K562 (cell line): ENCODE measurements around the gene CCDC171. TPM values are rescaled to one million over a fixed set of nuclear protein-coding genes. Genes with fewer than 3 reads are reported as not detected.

Source experiments
- ATAC-seq: fragments of 200-7000 bp; cut with Tn5 transposase; 3 replicates; pipeline ENCODE4 v1.9.1; 2020; ENCODE audit warnings: moderate library complexity
- BruUV-seq: library from RNA; stranded (reverse); fragments of 400-500 nt; replicated peaks from 2 replicates; lab custom pipeline; 2021; lab: Mats Ljungman, UMichigan
- CTCF ChIA-PET: fragments of 300-600 bp; formaldehyde crosslinking; extraction: SDS; loops from one replicate; lab custom pipeline; 2021; ENCODE audit warnings: low intra/inter-chr PET ratio; lab: Yijun Ruan, JAX
- POLR2A ChIA-PET: fragments of 300-600, 350-650 bp; sonication (Branson Sonifier 250); formaldehyde crosslinking; extraction: SDS; loops from one replicate; lab custom pipeline; 2021; ENCODE audit warnings: antibody characterized with exemption, inconsistent platforms; lab: Yijun Ruan, JAX
- DNase-seq, 4 experiments: peaks; one replicate each; pipeline versions ENCODE4 v3.0.0 to v3.0.0-alpha.2; 2011 to 2018; ENCODE audit warnings: low spot score in 3 of 4, mixed read lengths in 3 of 4; ENCODE audit errors: extremely low read depth in 1 of 4
- FAIRE-seq: peaks from 2 replicates; lab custom pipeline; 2011; peaks lifted over from hg19 to GRCh38; lab: Jason Lieb, UNC
- H2AFZ ChIP-seq: 2 replicates; pipeline ENCODE4 v1.6.0; 2011; ENCODE audit warnings: low read depth, low read length, control low read depth, inconsistent platforms
- H3K27ac ChIP-seq: fragments of 200-600 bp; 3 replicates; pipeline ENCODE4 v1.8.0; 2011; ENCODE audit warnings: low read depth, mild to moderate bottlenecking, control low read depth, inconsistent platforms, low read length, moderate library complexity, mixed read lengths; ENCODE audit errors: extremely low read depth
- H3K27me3 ChIP-seq, 2 experiments: fragments of 300-600 bp in 1 of 2; 2 replicates in 1 of 2; 3 replicates in 1 of 2; pipeline versions ENCODE4 v1.6.0 to v1.8.0; 2011; ENCODE audit warnings: inconsistent platforms in 2 of 2, low read length in 2 of 2, mild to moderate bottlenecking in 1 of 2, mixed read lengths in 1 of 2, moderate library complexity in 1 of 2; ENCODE audit not compliant: control insufficient read depth in 2 of 2, insufficient read depth in 2 of 2
- H3K36me3 ChIP-seq: fragments of 300-600 bp; 3 replicates; pipeline ENCODE4 v1.8.0; 2011; ENCODE audit warnings: mild to moderate bottlenecking, low read length, inconsistent platforms; ENCODE audit not compliant: control insufficient read depth, insufficient read depth
- H3K4me1 ChIP-seq, 2 experiments: fragments of 200-600 bp in 1 of 2; replicated peaks in 1 of 2; 2 replicates in 1 of 2; 3 replicates in 1 of 2; pipeline versions ENCODE4 v1.5.1 to v1.8.0; 2011; ENCODE audit warnings: inconsistent platforms in 2 of 2, low read length in 2 of 2, mild to moderate bottlenecking in 1 of 2, mixed read lengths in 1 of 2, moderate library complexity in 1 of 2; ENCODE audit not compliant: control insufficient read depth in 2 of 2, insufficient read depth in 2 of 2
- H3K4me2 ChIP-seq: 2 replicates; pipeline ENCODE4 v1.6.1; 2011; ENCODE audit warnings: low read length, control low read depth, inconsistent platforms, mixed read lengths; ENCODE audit not compliant: insufficient read depth
- H3K4me3 ChIP-seq: fragments of 200-600 bp; sonication (generic), shearing (Covaris generic); 2 replicates; pipeline ENCODE4 v1.5.1; 2016; ENCODE audit warnings: control low read depth, inconsistent platforms
- H3K79me2 ChIP-seq: fragments of 200-600 bp; 3 replicates; pipeline ENCODE4 v1.8.0; 2011; ENCODE audit warnings: low read length, inconsistent platforms; ENCODE audit not compliant: control insufficient read depth, insufficient read depth
- H3K9ac ChIP-seq, 2 experiments: 2 replicates each; pipeline versions ENCODE4 v1.6.0 to v1.6.1; 2011; ENCODE audit warnings: low read depth in 2 of 2, low read length in 2 of 2, control low read depth in 1 of 2, inconsistent platforms in 1 of 2, mild to moderate bottlenecking in 1 of 2, mixed read lengths in 1 of 2; ENCODE audit not compliant: insufficient read depth in 1 of 2
- H3K9me1 ChIP-seq: one replicate; pipeline ENCODE4 v1.6.0; 2011; ENCODE audit warnings: inconsistent platforms, mild to moderate bottlenecking, low read length, moderate library complexity; ENCODE audit not compliant: control insufficient read depth, insufficient read depth
- H3K9me3 ChIP-seq: replicated peaks from 2 replicates; pipeline ENCODE4 v1.5.1; 2011; ENCODE audit warnings: low read depth, low read length, inconsistent platforms; ENCODE audit not compliant: control insufficient read depth, insufficient read depth
- H4K20me1 ChIP-seq: replicated peaks from 2 replicates; pipeline ENCODE4 v1.6.1; 2011; ENCODE audit warnings: low read length, inconsistent platforms, mixed read lengths; ENCODE audit not compliant: control insufficient read depth, insufficient read depth
- ASH1L ChIP-seq: fragments of 450-650 bp; IDR thresholded peaks from 2 replicates; pipeline ENCODE4 v1.6.1; 2018; ENCODE audit warnings: borderline replicate concordance, mild to moderate bottlenecking, low read depth; ENCODE audit not compliant: partially characterized antibody
- SRF ChIP-seq, 2 experiments: fragments of 250-450, 450-650 bp in 1 of 2; sonication (Bioruptor Pico) in 1 of 2; sonication (generic) in 1 of 2; formaldehyde crosslinking; IDR thresholded peaks; 2 replicates each; pipeline versions ENCODE4 v1.5.0 to v1.5.1; 2020 to 2022; ENCODE audit warnings: mild to moderate bottlenecking in 1 of 2, missing genetic modification reagents in 1 of 2
- ZNF134 ChIP-seq: fragments of 250-450 bp; sonication (Bioruptor Pico); conservative IDR thresholded peaks from 2 replicates; pipeline ENCODE4 v1.4.0; 2020
- WGBS: fragments of 100-300 bp; shearing (Covaris generic); methylation state at CpG from one replicate; pipeline ENCODE4 v1.1.6; 2016; ENCODE audit warnings: low coverage, mixed read lengths; ENCODE audit not compliant: insufficient coverage; ENCODE audit errors: missing lambda C conversion rate; 5-methylcytosine and 5-hydroxymethylcytosine counted together
- in situ Hi-C: fragments of 300-500 bp; cut with MboI; formaldehyde crosslinking; loops from 4 replicates; pipeline ENCODE4 v1.15.0; 2018; ENCODE audit warnings: inconsistent platforms, mixed read lengths
- intact Hi-C: fragments of 100-400 bp; cut with micrococcal nuclease; formaldehyde crosslinking; loops from 2 replicates; pipeline ENCODE4 v1.14.2; 2022
- polyA plus RNA-seq, 8 experiments: library from polyadenylated mRNA; depleted of rRNA in 4 of 8; stranded (reverse) in 5 of 8; unstranded in 3 of 8; fragments of >200 nt; fragmentation: Nextera tagmentation in 2 of 8; fragmentation: Illumina TruSeq in 1 of 8; extraction: Ambion mirVana in 2 of 8; extraction: Trizol in 1 of 8; gene quantifications; 2 replicates each; pipeline versions ENCODE4 v1.2.1 to v1.2.3, GENCODE V29; 2011 to 2014; ENCODE audit warnings: inconsistent platforms in 1 of 8, missing spikeins in 1 of 8
- total RNA-seq, 7 experiments: library from RNA; depleted of rRNA in 6 of 7; stranded (reverse); fragments of >200 nt in 6 of 7; fragmentation: Illumina TruSeq in 2 of 7; extraction: Trizol in 2 of 7; gene quantifications; 2 replicates each; pipeline versions ENCODE4 v1.2.1 to v1.2.3, GENCODE V29; 2011 to 2021; ENCODE audit warnings: low replicate concordance in 1 of 7
- TF ChIP-seq, protein P1 (sequence below): fragments of 450-650 bp; IDR thresholded peaks from 2 replicates; pipeline ENCODE4 v1.6.1; 2016; ENCODE audit warnings: mild to moderate bottlenecking, moderate library complexity

Gene CCDC171
- total and polyA plus RNA-seq, 9 of the 15 experiments (the other 6 are each of a cell fraction or from before 2014, with no cell fraction given): 0.08 to 3.8 (median 0.27) TPM

- ChIA-PET CTCF (no interaction called here), POLR2A (interaction anchor here (0.6 kb wide), 1 partner anchor 1200 kb away, joined by 3 read pairs; no protein-coding TSS in a partner anchor)
- in situ Hi-C loops: loop anchor here (10.0 kb wide), 1 partner anchor 337 kb away; no protein-coding TSS in a partner anchor
- TF ChIP-seq SRF (CRISPR knock-in tag; IDR thresholded peaks at IDR 0.05) (no peak), ASH1L (no peak), ZNF134 (no peak)
- TF ChIP-seq, protein P1, sequence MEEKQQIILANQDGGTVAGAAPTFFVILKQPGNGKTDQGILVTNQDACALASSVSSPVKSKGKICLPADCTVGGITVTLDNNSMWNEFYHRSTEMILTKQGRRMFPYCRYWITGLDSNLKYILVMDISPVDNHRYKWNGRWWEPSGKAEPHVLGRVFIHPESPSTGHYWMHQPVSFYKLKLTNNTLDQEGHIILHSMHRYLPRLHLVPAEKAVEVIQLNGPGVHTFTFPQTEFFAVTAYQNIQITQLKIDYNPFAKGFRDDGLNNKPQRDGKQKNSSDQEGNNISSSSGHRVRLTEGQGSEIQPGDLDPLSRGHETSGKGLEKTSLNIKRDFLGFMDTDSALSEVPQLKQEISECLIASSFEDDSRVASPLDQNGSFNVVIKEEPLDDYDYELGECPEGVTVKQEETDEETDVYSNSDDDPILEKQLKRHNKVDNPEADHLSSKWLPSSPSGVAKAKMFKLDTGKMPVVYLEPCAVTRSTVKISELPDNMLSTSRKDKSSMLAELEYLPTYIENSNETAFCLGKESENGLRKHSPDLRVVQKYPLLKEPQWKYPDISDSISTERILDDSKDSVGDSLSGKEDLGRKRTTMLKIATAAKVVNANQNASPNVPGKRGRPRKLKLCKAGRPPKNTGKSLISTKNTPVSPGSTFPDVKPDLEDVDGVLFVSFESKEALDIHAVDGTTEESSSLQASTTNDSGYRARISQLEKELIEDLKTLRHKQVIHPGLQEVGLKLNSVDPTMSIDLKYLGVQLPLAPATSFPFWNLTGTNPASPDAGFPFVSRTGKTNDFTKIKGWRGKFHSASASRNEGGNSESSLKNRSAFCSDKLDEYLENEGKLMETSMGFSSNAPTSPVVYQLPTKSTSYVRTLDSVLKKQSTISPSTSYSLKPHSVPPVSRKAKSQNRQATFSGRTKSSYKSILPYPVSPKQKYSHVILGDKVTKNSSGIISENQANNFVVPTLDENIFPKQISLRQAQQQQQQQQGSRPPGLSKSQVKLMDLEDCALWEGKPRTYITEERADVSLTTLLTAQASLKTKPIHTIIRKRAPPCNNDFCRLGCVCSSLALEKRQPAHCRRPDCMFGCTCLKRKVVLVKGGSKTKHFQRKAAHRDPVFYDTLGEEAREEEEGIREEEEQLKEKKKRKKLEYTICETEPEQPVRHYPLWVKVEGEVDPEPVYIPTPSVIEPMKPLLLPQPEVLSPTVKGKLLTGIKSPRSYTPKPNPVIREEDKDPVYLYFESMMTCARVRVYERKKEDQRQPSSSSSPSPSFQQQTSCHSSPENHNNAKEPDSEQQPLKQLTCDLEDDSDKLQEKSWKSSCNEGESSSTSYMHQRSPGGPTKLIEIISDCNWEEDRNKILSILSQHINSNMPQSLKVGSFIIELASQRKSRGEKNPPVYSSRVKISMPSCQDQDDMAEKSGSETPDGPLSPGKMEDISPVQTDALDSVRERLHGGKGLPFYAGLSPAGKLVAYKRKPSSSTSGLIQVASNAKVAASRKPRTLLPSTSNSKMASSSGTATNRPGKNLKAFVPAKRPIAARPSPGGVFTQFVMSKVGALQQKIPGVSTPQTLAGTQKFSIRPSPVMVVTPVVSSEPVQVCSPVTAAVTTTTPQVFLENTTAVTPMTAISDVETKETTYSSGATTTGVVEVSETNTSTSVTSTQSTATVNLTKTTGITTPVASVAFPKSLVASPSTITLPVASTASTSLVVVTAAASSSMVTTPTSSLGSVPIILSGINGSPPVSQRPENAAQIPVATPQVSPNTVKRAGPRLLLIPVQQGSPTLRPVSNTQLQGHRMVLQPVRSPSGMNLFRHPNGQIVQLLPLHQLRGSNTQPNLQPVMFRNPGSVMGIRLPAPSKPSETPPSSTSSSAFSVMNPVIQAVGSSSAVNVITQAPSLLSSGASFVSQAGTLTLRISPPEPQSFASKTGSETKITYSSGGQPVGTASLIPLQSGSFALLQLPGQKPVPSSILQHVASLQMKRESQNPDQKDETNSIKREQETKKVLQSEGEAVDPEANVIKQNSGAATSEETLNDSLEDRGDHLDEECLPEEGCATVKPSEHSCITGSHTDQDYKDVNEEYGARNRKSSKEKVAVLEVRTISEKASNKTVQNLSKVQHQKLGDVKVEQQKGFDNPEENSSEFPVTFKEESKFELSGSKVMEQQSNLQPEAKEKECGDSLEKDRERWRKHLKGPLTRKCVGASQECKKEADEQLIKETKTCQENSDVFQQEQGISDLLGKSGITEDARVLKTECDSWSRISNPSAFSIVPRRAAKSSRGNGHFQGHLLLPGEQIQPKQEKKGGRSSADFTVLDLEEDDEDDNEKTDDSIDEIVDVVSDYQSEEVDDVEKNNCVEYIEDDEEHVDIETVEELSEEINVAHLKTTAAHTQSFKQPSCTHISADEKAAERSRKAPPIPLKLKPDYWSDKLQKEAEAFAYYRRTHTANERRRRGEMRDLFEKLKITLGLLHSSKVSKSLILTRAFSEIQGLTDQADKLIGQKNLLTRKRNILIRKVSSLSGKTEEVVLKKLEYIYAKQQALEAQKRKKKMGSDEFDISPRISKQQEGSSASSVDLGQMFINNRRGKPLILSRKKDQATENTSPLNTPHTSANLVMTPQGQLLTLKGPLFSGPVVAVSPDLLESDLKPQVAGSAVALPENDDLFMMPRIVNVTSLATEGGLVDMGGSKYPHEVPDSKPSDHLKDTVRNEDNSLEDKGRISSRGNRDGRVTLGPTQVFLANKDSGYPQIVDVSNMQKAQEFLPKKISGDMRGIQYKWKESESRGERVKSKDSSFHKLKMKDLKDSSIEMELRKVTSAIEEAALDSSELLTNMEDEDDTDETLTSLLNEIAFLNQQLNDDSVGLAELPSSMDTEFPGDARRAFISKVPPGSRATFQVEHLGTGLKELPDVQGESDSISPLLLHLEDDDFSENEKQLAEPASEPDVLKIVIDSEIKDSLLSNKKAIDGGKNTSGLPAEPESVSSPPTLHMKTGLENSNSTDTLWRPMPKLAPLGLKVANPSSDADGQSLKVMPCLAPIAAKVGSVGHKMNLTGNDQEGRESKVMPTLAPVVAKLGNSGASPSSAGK: no peak
- Histone ChIP-seq H3K27ac (no peak overlapping the region), H3K9me1 (no peaks in the 10 kb centered on the region), H3K4me1 (peaks cover 0 to 3% of the 10 kb centered on the region in 2 experiments; a peak in 1 of 5 replicates), H3K9ac (no peak overlapping the region), H3K4me2 (no peak overlapping the region), H3K79me2 (no peaks in the 10 kb centered on the region), H3K4me3 (no peak overlapping the region), H4K20me1 (no peaks in the 10 kb centered on the region), H3K36me3 (no peaks in the 10 kb centered on the region), H3K27me3 (no peaks in the 10 kb centered on the region), H2AFZ (no peak overlapping the region), H3K9me3 (no peaks in the 10 kb centered on the region)
- DNase-seq (no peak), ATAC-seq (no peak), FAIRE-seq (no peak)
- WGBS: 0% methylated on average over 1 of the region's 1 CpG
- no TSS peak for BruUV-seq
- intact Hi-C loops: loop anchor here (5.0 to 10.0 kb wide), 2 partner anchors 109 to 257 kb away; partner anchors contain the start of gene SNAPC3
These were observed 21.5 kb upstream of the CCDC171 start for GRCh38 chr9:15531380-15531779.
